Mucosa of descending colon (tissue), 3 donors: ENCODE results near the gene ANO10. TPM values are rescaled to one million over a fixed set of nuclear protein-coding genes. Genes with fewer than 3 reads are reported as not detected.

Experiments used
- ATAC-seq: fragments of 200-7000 bp; cut with Tn5 transposase; one replicate; pipeline ENCODE4 v1.9.1; 2020; ENCODE audit warnings: mild to moderate bottlenecking, moderate library complexity
- DNase-seq, 3 donors: peaks; one replicate each; pipeline ENCODE4 v3.0.0-alpha.2; 2020
- H3K36me3 ChIP-seq: fragments of 200-600 bp; one replicate; pipeline ENCODE4 v1.8.0; 2021; ENCODE audit warnings: low read depth, mild to moderate bottlenecking
- H3K4me1 ChIP-seq: fragments of 200-600 bp; one replicate; pipeline ENCODE4 v1.8.0; 2021; ENCODE audit warnings: low read depth, mild to moderate bottlenecking
- H3K4me3 ChIP-seq: fragments of 200-600 bp; one replicate; pipeline ENCODE4 v1.8.0; 2021; ENCODE audit warnings: mild to moderate bottlenecking
- H3K9me3 ChIP-seq: fragments of 200-600 bp; one replicate; pipeline ENCODE4 v1.8.0; 2021; ENCODE audit warnings: mild to moderate bottlenecking
- CTCF ChIP-seq: fragments of 200-600 bp; IDR thresholded peaks from one replicate; pipeline ENCODE4 v1.8.0; 2022; ENCODE audit warnings: antibody characterized with exemption, mild to moderate bottlenecking
- intact Hi-C, 2 donors: fragments of 100-400 bp; cut with DNase I in 1 of 2; cut with micrococcal nuclease in 1 of 2; formaldehyde crosslinking; loops; one replicate each; pipeline versions ENCODE4 v1.11.0 to v1.11.1; 2022; cut with DNase I, micrococcal nuclease
- total RNA-seq, 3 donors: library from RNA; stranded (reverse); fragmentation: NEBNext Ultra II Directional in 2 of 3; extraction: Animal tissue kit (Norgen Biotek cat#: 25700) in 2 of 3; gene quantifications; one replicate each; pipeline versions ENCODE4 v1.2.1 to v1.2.4, GENCODE V29; 2021 to 2023
- donor health status: DM: no; HTN: no; CAD: no; lungs with moderate emphysema.
- donor health status: DM: no; HTN: no; CAD: no.
- donor health status: DM: no; HTN: yes; CAD: no.

The ANO10 gene
- total RNA-seq, 3 donors from 2014 or later: 46.6 to 100.0 (median 64.1) TPM

GRCh38 chr3:43405888-43406642 is 215.7 kb downstream of the ANO10 start:
- DNase-seq (no peak), ATAC-seq (no peak)
- Histone ChIP-seq H3K36me3 (no peaks in the 10 kb centered on the region), H3K9me3 (no peaks in the 10 kb centered on the region), H3K4me3 (no peak overlapping the region), H3K4me1 (no peaks in the 10 kb centered on the region)
- no peak for TF ChIP-seq CTCF
- intact Hi-C loops: no loop called here

GRCh38 chr3:43400781-43401730 is 220.8 kb downstream of the ANO10 start:
- Histone ChIP-seq H3K36me3 (no peaks in the 10 kb centered on the region), H3K4me1 (no peaks in the 10 kb centered on the region), H3K9me3 (no peaks in the 10 kb centered on the region), H3K4me3 (no peak overlapping the region)
- intact Hi-C loops: no loop called here
- no peak for TF ChIP-seq CTCF
- ATAC-seq (no peak), DNase-seq (no peak)

- Histone ChIP-seq H3K36me3 (no peaks in the 10 kb centered on the region), H3K9me3 (no peaks in the 10 kb centered on the region), H3K4me3 (no peak overlapping the region), H3K4me1 (no peaks in the 10 kb centered on the region)
- ATAC-seq: no peak
- intact Hi-C loops: no loop called here
- TF ChIP-seq CTCF: no peak
- no peak for DNase-seq
Observed at GRCh38 chr3:43400167-43400566, 221.6 kb downstream of the ANO10 start.

- Histone ChIP-seq H3K9me3 (no peaks in the 10 kb centered on the region), H3K4me3 (no peak overlapping the region), H3K36me3 (no peaks in the 10 kb centered on the region), H3K4me1 (no peaks in the 10 kb centered on the region)
- DNase-seq: no peak
- intact Hi-C loops: no loop called here
- TF ChIP-seq CTCF: no peak
- no peak for ATAC-seq
Observed at GRCh38 chr3:43399034-43399433, 222.8 kb downstream of the ANO10 start.

- H3K9me3 ChIP-seq: no peaks in the 10 kb centered on the region
- H3K4me3 ChIP-seq: no peak overlapping the region
- DNase-seq: no peak
- no peaks in the 10 kb centered on the region for H3K4me1 ChIP-seq
- no peaks in the 10 kb centered on the region for H3K36me3 ChIP-seq
- ATAC-seq: no peak
- intact Hi-C loops: no loop called here
- no peak for TF ChIP-seq CTCF
Observed at GRCh38 chr3:43394041-43394554, 227.7 kb downstream of the ANO10 start.
